Esophagus squamous epithelium (tissue), 5 donors: ENCODE results near the gene MRC1. TPM values are rescaled to one million over a fixed set of nuclear protein-coding genes. Genes with fewer than 3 reads are reported as not detected.

Source experiments
- DNase-seq: peaks from one replicate; lab custom pipeline; 2025; lab: John Stamatoyannopoulos, UW
- H3K27ac ChIP-seq, 4 donors: fragments of 200-600 bp; sonication (generic); one replicate each; pipeline ENCODE4 v1.5.1; 2016 to 2019; ENCODE audit warnings: mild to moderate bottlenecking in 1 of 4
- H3K27me3 ChIP-seq, 4 donors: fragments of 200-600 bp; sonication (generic); 1 replicate in 3 of 4; 2 replicates in 1 of 4; pipeline versions ENCODE4 v1.5.1 to v1.6.0; 2017 to 2021; ENCODE audit warnings: antibody characterized with exemption in 1 of 4
- H3K36me3 ChIP-seq, 3 donors: fragments of 200-600 bp; sonication (generic); one replicate each; pipeline ENCODE4 v1.5.1; 2016 to 2019
- H3K4me1 ChIP-seq, 3 donors: fragments of 200-600 bp; sonication (generic); one replicate each; pipeline ENCODE4 v1.5.1; 2017 to 2019
- H3K4me3 ChIP-seq, 4 donors: fragments of 200-600 bp; sonication (generic); 1 replicate in 3 of 4; 2 replicates in 1 of 4; pipeline ENCODE4 v1.5.1; 2016 to 2019; ENCODE audit warnings: mild to moderate bottlenecking in 2 of 4, moderate library complexity in 1 of 4
- H3K9me3 ChIP-seq, 3 donors: fragments of 200-600 bp; sonication (generic); one replicate each; pipeline ENCODE4 v1.5.1; 2016 to 2019
- CTCF ChIP-seq, 6 experiments: fragments of 450-650 bp in 4 of 6; fragments of 200-600 bp in 2 of 6; sonication (generic) in 2 of 6; IDR thresholded peaks; one replicate each; pipeline ENCODE4 v1.5.1; 2016 to 2019; ENCODE audit warnings: antibody characterized with exemption in 6 of 6, mild to moderate bottlenecking in 4 of 6, moderate library complexity in 4 of 6
- POLR2A ChIP-seq, 4 donors: fragments of 450-650 bp; IDR thresholded peaks; one replicate each; pipeline ENCODE4 v1.6.1; 2017; ENCODE audit warnings: antibody characterized with exemption in 4 of 4, mild to moderate bottlenecking in 4 of 4, moderate library complexity in 3 of 4
- WGBS, 2 donors: methylation state at CpG; one replicate each; pipeline ENCODE4 v1.1.5; 2018; 5-methylcytosine and 5-hydroxymethylcytosine counted together
- intact Hi-C: fragments of 100-400 bp; cut with DNase I; formaldehyde crosslinking; loops from one replicate; pipeline ENCODE4 v1.15.0; 2022
- total RNA-seq, 4 donors: library from RNA; depleted of rRNA; stranded (reverse); fragments of >200 nt; gene quantifications; one replicate each; pipeline ENCODE4 v1.1.0, GENCODE V29; 2016
- donor health status: DM: yes; HTN: yes; CAD: no.

The MRC1 gene
- total RNA-seq, 4 donors from 2014 or later = 0.42 to 43.1 (median 15.1) TPM

- H3K4me3 ChIP-seq = no peak overlapping the region
- WGBS, 2 donors = 33 to 45% methylated on average over 4 of the region's 4 CpGs
- no peaks in the 10 kb centered on the region for H3K9me3 ChIP-seq
- H3K27ac ChIP-seq = peak overlapping the region in 2 of 4 donors; percentile 22 to 39
- no peaks in the 10 kb centered on the region for H3K36me3 ChIP-seq
- no peaks in the 10 kb centered on the region for H3K27me3 ChIP-seq
- no peak for TF ChIP-seq POLR2A (IDR thresholded peaks at IDR 0.05)
- TF ChIP-seq CTCF (IDR thresholded peaks at IDR 0.05) = no peak
- intact Hi-C loops = no loop called here
- H3K4me1 ChIP-seq = no peaks in the 10 kb centered on the region
- DNase-seq = no peak
Observed at GRCh38 chr10:17912754-17913153, 103.6 kb downstream of the MRC1 start.

GRCh38 chr10:17913604-17914003, 104.5 kb downstream of the MRC1 start:
- no peak overlapping the region for H3K4me3 ChIP-seq
- H3K27ac ChIP-seq = peak overlapping the region in 2 of 4 donors; percentile 22 to 39
- no peaks in the 10 kb centered on the region for H3K4me1 ChIP-seq
- 47 to 65% methylated on average over 5 of the region's 5 CpGs for WGBS, 2 donors
- intact Hi-C loops = no loop called here
- H3K27me3 ChIP-seq = no peaks in the 10 kb centered on the region
- H3K36me3 ChIP-seq = no peaks in the 10 kb centered on the region
- DNase-seq = no peak
- TF ChIP-seq POLR2A (IDR thresholded peaks at IDR 0.05) (no peak), CTCF (IDR thresholded peaks at IDR 0.05) (no peak)
- no peaks in the 10 kb centered on the region for H3K9me3 ChIP-seq

GRCh38 chr10:17914169-17915045, 105.3 kb downstream of the MRC1 start:
- 75 to 94% methylated on average over 5 of the region's 5 CpGs for WGBS, 2 donors
- intact Hi-C loops = no loop called here

GRCh38 chr10:17915181-17915580, 106.0 kb downstream of the MRC1 start:
- intact Hi-C loops = no loop called here
- peak overlapping the region in 2 of 4 donors; percentile 30 to 56 for H3K27ac ChIP-seq
- no peak for DNase-seq

More at GRCh38 chr10:17914169-17915045, 105.3 kb downstream of the MRC1 start:
- no peaks in the 10 kb centered on the region for H3K4me1 ChIP-seq
- no peak for TF ChIP-seq CTCF (IDR thresholded peaks at IDR 0.05)
- H3K36me3 ChIP-seq = no peaks in the 10 kb centered on the region
- no peaks in the 10 kb centered on the region for H3K27me3 ChIP-seq
- H3K27ac ChIP-seq = peak overlapping the region in 2 of 4 donors; percentile 30 to 56
- H3K4me3 ChIP-seq = no peak overlapping the region
- H3K9me3 ChIP-seq = no peaks in the 10 kb centered on the region
- DNase-seq = no peak

GRCh38 chr10:17918187-17918903, 109.2 kb downstream of the MRC1 start:
- Histone ChIP-seq H3K4me3 (no peak overlapping the region), H3K36me3 (no peaks in the 10 kb centered on the region), H3K27ac (no peak overlapping the region), H3K27me3 (no peaks in the 10 kb centered on the region), H3K4me1 (no peaks in the 10 kb centered on the region), H3K9me3 (no peaks in the 10 kb centered on the region)
- intact Hi-C loops = no loop called here
- 58 to 74% methylated on average over 12 of the region's 12 CpGs for WGBS, 2 donors
- TF ChIP-seq CTCF (IDR thresholded peaks at IDR 0.05) (no peak), POLR2A (IDR thresholded peaks at IDR 0.05) (no peak)
- DNase-seq = no peak

More at GRCh38 chr10:17915181-17915580, 106.0 kb downstream of the MRC1 start:
- Histone ChIP-seq H3K27me3 (no peaks in the 10 kb centered on the region), H3K36me3 (no peaks in the 10 kb centered on the region), H3K4me1 (no peaks in the 10 kb centered on the region), H3K9me3 (no peaks in the 10 kb centered on the region), H3K4me3 (no peak overlapping the region)
- TF ChIP-seq POLR2A (IDR thresholded peaks at IDR 0.05) = no peak
- 53 to 65% methylated on average over 4 of the region's 4 CpGs for WGBS, 2 donors
